HEK293 (cell line): ENCODE measurements around the gene ANKRD36B.
A peak's percentile ranks its signal among the peaks of the same experiment; 100 is the strongest.
"Not testable (repeated sequence)": the region's sequence is repeated elsewhere in the genome, so short reads cannot be mapped to it uniquely, and the experiment has no call there.

Experiments used
- CTCF ChIA-PET: fragments of 350-600 bp; formaldehyde crosslinking; extraction: SDS; loops from one replicate; lab custom pipeline; 2021; ENCODE audit warnings: antibody characterized with exemption; lab: Yijun Ruan, JAX
- POLR2A ChIA-PET: fragments of 300-600 bp; formaldehyde crosslinking; extraction: SDS; loops from one replicate; lab custom pipeline; 2020; ENCODE audit warnings: antibody characterized with exemption, inconsistent platforms; lab: Yijun Ruan, JAX
- H3K27ac ChIP-seq: fragments of 200-500 bp; sonication (Bioruptor generic); 2 replicates; pipeline ENCODE4 v1.5.1; 2014; ENCODE audit warnings: low read depth, low read length, control low read depth, inconsistent platforms; ENCODE audit errors: extremely low read depth
- H3K36me3 ChIP-seq, 2 experiments: fragments of 200-500 bp in 1 of 2; sonication (Bioruptor generic) in 1 of 2; 1 replicate in 1 of 2; 2 replicates in 1 of 2; pipeline ENCODE4 v1.5.1; 2014 to 2017; ENCODE audit warnings: inconsistent platforms in 2 of 2, low read length in 2 of 2; ENCODE audit not compliant: control insufficient read depth in 2 of 2, insufficient read depth in 1 of 2
- H3K4me1 ChIP-seq: fragments of 200-500 bp; sonication (Bioruptor generic); 2 replicates; pipeline ENCODE4 v1.5.1; 2014; ENCODE audit warnings: mild to moderate bottlenecking, low read length, inconsistent platforms; ENCODE audit not compliant: control insufficient read depth, insufficient read depth
- H3K4me3 ChIP-seq: 2 replicates; pipeline ENCODE4 v1.5.1; 2011; ENCODE audit warnings: low read depth, mild to moderate bottlenecking, control low read depth, low read length, moderate library complexity
- H3K9me3 ChIP-seq: fragments of 200-500 bp; sonication (Bioruptor generic); 2 replicates; pipeline ENCODE4 v1.5.1; 2014; ENCODE audit warnings: low read depth, low read length, inconsistent platforms; ENCODE audit not compliant: control insufficient read depth, insufficient read depth
- TF ChIP-seq, protein P1 (sequence below): fragments of 450-650 bp; formaldehyde crosslinking; IDR thresholded peaks from 2 replicates; pipeline ENCODE4 v1.5.1; 2016; ENCODE audit warnings: missing biosample characterization, missing genetic modification characterization

The ANKRD36B gene

GRCh38 chr2:97590515-97591394, 1.1 kb upstream of the ANKRD36B start (continued):
- TF ChIP-seq, protein P1, sequence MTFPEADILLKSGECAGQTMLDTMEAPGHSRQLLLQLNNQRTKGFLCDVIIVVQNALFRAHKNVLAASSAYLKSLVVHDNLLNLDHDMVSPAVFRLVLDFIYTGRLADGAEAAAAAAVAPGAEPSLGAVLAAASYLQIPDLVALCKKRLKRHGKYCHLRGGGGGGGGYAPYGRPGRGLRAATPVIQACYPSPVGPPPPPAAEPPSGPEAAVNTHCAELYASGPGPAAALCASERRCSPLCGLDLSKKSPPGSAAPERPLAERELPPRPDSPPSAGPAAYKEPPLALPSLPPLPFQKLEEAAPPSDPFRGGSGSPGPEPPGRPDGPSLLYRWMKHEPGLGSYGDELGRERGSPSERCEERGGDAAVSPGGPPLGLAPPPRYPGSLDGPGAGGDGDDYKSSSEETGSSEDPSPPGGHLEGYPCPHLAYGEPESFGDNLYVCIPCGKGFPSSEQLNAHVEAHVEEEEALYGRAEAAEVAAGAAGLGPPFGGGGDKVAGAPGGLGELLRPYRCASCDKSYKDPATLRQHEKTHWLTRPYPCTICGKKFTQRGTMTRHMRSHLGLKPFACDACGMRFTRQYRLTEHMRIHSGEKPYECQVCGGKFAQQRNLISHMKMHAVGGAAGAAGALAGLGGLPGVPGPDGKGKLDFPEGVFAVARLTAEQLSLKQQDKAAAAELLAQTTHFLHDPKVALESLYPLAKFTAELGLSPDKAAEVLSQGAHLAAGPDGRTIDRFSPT (tag by site-specific recombination): peak; percentile 42; the same call in 1 of the 2 replicates

DNA sequence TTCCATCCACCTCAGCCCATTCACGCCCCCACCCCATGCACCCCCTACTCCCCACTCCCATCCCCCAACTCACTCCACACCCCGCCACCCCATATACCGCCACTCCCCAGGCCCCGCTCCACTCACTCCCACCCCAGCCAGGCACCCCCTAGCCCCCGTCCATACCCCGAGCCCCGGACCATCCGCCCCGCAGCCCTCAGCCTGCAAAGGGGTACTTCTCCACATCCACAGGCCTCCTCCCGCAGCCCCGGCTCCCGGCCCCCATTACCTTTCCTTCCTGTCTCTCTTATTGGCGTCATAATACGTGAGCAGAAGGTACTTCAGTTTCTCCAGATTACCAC, 450 bp downstream of the ANKRD36B start:
- not testable (repeated sequence) for H3K36me3 ChIP-seq, H3K9me3 ChIP-seq, H3K4me1 ChIP-seq
- CTCF ChIA-PET: interaction anchor here (4.5 kb wide), 1 partner anchor 109 kb away, joined by 130 read pairs; no protein-coding TSS in a partner anchor
- H3K4me3 ChIP-seq: peak overlapping the region; percentile 57
- peak overlapping the region; percentile 77 for H3K27ac ChIP-seq
- POLR2A ChIA-PET: interaction anchor here (0.6 to 1.6 kb wide), 3 partner anchors 57 to 75 kb away, joined by 3 to 5 read pairs (median 3); partner anchors contain the start of genes ACTR1B and COX5B

DNA sequence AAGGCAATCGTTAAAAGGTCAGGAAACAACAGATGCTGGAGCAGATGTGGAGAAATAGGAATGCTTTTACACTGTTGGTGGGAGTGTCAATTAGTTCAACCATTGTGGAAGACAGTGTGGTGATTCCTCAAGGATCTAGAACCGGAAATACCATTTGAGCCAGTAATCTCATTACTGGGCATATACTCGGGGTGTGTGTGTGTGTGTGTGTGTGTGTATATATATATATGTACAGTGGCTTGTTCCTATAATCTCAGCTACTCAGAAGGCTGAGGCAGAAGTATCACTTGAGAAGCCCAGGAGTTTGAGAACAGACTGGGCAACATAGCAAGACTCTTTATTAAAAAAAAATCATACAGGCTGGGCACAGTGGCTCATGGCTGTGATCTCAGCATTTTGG, 24.0 kb downstream of the ANKRD36B start:
- CTCF ChIA-PET: not testable (repeated sequence)

DNA sequence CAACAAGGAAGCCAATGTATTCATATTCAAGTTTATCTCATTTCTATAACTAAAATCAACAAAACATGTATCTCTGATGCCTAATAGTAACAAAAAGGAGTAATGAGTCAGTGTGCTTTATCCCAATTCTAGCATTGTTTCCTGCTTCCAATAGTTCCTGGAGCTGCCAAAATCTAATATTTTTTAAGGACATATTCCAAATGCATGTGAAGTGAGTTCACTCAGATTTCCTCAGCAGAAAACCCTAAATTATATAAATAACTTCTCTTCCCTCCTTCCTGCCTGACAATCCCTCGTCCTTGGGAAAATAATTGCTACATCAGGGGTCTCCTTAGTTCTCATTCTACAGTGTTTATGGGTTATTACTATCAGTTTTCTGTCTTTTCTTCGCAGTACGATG, 37.3 kb downstream of the ANKRD36B start:
- H3K27ac ChIP-seq, H3K9me3 ChIP-seq, H3K4me3 ChIP-seq, H3K4me1 ChIP-seq, POLR2A ChIA-PET: not testable (repeated sequence)
- peaks cover 0 to 46% of the 10 kb centered on the region in 2 experiments; a peak in 1 of 3 replicates for H3K36me3 ChIP-seq
- CTCF ChIA-PET: interaction anchor here (0.7 kb wide), 1 partner anchor 188 kb away, joined by 3 read pairs; no protein-coding TSS in a partner anchor

More for the DNA sequence above, 24.0 kb downstream of the ANKRD36B start:
- H3K4me1 ChIP-seq, H3K4me3 ChIP-seq, POLR2A ChIA-PET, H3K9me3 ChIP-seq, H3K36me3 ChIP-seq, H3K27ac ChIP-seq: not testable (repeated sequence)

DNA sequence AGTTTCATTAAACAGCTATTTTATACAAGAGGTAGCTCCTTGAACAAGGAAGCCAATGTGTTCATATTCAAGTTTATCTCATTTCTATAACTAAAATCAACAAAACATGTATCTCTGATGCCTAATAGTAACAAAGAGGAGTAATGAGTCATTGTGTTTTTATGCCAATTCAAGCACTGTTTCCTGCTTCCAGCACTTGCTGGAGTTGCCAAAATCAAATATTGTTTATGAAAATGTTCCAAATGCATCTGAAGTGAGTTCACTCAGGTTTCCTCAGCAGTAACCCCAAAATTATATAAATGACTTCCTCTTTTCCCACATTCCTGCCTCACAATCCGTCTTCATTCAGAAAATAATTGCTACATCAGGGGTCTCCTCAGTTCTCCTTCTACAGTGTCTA, 39.2 kb downstream of the ANKRD36B start:
- H3K36me3 ChIP-seq: peaks cover 0 to 46% of the 10 kb centered on the region in 2 experiments; a peak in 1 of 3 replicates
- H3K4me3 ChIP-seq, H3K4me1 ChIP-seq, POLR2A ChIA-PET, H3K9me3 ChIP-seq, H3K27ac ChIP-seq: not testable (repeated sequence)
- CTCF ChIA-PET: interaction anchor here (0.6 kb wide), 1 partner anchor 376 kb away, joined by 3 read pairs; no protein-coding TSS in a partner anchor

- H3K4me3 ChIP-seq, H3K4me1 ChIP-seq, CTCF ChIA-PET, H3K27ac ChIP-seq, H3K9me3 ChIP-seq, POLR2A ChIA-PET: not testable (repeated sequence)
- H3K36me3 ChIP-seq: peaks cover 0 to 35% of the 10 kb centered on the region in 2 experiments; a peak in 1 of 3 replicates
Observed at GRCh38 chr2:97549058-97549457, 40.6 kb downstream of the ANKRD36B start.

DNA sequence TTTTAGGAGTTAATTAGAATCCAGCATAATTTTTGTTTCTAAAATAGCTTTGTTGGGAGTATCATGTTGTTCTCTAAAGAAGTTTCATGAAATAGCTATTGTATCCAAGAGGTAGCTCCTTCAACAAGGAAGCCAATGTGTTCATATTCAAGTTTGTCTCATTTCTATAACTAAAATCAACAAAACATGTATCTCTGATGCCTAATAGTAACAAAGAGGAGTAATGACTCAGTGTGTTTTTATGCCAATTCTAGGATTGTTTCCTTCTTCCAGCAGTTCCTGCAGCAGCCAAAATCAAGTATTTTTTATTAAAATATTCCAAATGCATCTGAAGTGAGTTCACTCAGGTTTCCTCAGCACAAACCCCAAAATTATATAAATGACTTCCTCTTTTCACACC, 41.1 kb downstream of the ANKRD36B start:
- H3K4me1 ChIP-seq, CTCF ChIA-PET, H3K27ac ChIP-seq, H3K9me3 ChIP-seq, POLR2A ChIA-PET, H3K4me3 ChIP-seq: not testable (repeated sequence)
- peaks cover 0 to 35% of the 10 kb centered on the region in 2 experiments; a peak in 1 of 3 replicates for H3K36me3 ChIP-seq
